GM19099 (cell line): ENCODE measurements around the gene ANAPC5.

Experiments used
- POLR2A ChIP-seq: IDR thresholded peaks from 3 replicates; pipeline ENCODE4 v1.6.1; 2011; ENCODE audit warnings: low read depth; ENCODE audit not compliant: insufficient read length; ENCODE audit errors: extremely low read depth

The ANAPC5 gene

DNA sequence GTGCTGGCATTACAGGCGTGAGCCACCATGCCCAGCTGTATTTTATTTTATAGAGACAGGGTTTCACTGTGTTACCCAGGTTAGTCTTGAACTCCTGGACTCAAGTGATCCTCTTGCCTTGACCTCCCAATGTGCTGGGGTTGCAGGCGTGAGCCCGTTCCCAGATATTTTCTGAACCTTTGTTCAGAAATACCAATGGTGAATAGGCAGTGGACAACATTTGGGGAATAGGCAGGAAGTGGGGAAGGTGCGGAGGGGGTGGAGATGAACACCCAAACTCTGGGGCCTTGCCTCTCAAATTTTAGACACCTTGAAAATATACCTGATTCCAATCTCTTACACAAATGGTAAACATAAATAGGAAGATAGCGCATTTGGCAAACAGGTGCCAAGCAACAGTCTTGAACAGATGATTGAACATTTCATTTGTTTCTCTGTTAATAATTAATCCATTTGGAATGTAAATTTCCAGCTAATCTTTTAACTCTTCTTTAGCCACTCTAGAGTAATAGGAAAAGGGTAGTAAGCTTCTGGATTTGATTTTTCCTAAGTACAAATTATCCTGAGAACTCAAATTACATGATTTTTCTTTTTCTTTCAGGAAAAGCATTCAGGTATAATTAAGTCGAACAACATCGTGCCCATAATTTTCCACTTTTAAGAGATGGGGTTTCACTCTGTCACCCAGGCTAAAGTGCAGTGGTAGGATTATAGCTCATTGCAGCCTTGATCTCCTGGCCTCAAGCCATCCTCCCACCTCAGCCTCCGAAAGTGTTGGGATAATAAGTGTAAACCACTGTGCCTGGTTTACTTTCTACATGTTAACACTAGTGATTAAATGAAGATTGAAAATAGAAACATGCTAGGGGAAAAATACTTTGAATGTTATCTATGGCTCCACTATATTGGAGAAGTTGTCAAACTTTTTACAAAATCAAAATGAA is 24.8 kb upstream of the ANAPC5 start:
- no peak for TF ChIP-seq POLR2A

DNA sequence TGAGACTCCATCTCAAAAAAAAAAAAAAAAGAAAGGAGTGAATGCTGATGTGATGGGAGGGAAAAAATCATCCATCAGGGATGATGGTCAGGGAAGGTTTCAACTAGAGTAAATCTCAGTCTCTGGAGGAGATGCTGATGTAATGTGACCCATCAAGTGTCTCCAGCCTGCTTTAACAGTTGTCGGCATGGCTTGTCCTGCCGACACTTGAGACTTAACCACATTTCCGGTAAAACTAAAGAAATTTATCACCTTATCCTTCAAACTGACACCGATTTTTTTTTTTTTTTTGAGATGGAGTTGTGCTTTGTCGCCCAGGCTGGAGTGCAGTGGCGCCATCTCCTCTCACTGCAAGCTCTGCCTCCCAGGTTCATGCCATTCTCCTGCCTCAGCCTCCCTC is 21.5 kb upstream of the ANAPC5 start:
- TF ChIP-seq POLR2A = no peak

DNA sequence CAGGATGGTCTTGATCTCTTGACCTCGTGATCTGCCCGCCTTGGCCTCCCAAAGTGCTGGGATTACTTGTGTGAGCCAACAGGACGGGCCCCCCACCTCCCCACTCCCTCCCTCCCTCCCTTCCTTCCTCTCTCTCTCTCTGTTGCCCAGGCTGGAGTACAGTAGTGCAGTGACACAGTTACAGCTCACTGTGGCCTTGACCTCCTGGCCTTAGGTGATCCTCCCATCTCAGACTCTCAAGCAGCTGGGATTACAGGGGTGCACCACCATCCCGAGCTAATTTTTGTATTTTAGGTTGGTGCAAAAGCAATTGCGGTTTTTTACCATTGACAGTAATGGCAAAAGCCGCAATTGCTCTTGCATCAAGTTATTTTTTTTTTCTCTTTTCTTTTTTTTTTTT is 19.2 kb upstream of the ANAPC5 start:
- no peak for TF ChIP-seq POLR2A

DNA sequence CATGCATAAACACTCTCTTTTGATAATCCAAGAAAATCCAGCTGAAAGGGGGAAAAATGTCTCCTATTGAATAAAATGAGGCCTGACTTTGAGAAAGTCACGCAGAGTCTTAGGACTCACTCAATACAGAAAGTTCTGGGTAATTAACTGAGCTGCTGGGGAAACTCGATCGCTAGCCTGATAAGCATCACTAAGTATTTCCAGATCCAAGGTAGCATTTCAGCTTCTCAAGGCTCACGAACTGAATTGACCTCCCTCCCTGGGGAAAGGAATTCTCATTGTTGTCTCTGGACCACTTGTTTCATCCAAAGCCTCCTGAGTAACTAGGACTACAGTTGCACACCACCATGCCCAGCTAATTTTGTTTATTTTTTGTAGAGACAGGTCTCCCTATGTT is 13.8 kb upstream of the ANAPC5 start:
- no peak for TF ChIP-seq POLR2A

DNA sequence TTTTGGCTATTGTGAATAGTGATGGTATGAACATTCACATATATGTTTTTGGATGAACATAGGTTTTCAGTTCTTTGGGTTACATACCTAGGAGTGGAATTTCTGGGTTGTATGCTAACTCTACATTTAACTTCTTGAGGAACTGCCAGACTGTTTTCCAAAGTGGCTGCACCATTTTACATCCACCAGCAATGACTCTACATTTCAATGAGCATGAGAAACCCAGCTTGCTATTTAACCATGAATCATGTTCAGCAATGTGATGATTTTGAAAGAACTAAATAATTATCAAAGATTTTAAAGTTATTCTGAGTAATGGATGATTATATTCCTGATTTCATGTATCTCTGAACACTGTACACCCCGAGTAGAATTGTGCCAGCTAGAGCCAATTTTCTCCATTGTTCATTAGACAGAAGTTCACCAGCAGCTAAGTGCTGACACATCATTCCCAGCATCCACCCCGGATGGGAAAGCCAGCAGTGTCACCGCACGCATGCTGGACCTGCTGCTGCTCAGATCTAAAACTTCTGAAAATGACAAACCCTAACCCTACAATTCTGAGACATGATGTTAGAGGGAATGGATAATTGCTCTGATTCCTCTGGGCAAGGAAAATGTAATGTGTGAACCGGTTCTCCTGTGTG is 13.3 kb upstream of the ANAPC5 start:
- no peak for TF ChIP-seq POLR2A

DNA sequence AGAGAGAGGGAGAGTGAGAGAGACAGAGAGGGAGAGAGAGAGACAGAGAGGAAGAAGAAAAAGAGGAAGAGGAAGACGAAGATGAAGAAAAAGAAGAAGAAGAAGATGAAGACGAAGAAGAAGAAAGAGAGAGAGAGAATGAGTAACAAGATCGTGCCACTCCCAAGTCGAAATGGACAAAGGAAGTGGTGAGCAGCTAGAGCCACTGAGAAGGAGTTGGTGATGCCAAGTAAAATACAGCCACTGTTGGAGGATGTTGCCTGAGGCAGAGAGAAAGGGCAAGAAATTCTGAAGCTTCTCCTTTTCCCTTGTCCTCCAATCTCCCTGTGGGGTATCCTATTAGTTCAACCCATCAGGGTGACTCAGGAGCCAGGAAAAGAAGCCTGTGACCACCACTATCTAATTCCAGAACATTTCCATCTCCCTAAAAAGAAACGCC is 12.5 kb upstream of the ANAPC5 start:
- no peak for TF ChIP-seq POLR2A

DNA sequence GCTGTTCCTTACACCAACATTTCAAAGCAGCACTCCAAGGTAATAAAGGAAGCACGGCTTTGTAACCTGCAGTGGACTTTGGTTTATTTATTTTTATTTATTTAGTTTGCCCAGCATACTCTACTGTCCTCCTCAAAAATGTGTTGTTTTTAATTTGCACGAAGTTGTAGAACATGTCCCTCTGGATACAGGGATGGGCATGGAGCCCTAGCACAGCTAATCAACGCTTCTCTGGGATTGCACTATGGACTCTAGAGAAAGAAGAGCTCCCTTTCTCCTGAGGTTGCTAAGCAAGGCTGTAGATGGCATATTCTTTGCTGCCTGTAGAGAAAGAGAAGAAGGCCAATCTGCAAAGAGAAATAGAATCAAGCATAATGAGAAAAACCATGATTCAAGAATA is 5.9 kb upstream of the ANAPC5 start:
- TF ChIP-seq POLR2A = no peak

DNA sequence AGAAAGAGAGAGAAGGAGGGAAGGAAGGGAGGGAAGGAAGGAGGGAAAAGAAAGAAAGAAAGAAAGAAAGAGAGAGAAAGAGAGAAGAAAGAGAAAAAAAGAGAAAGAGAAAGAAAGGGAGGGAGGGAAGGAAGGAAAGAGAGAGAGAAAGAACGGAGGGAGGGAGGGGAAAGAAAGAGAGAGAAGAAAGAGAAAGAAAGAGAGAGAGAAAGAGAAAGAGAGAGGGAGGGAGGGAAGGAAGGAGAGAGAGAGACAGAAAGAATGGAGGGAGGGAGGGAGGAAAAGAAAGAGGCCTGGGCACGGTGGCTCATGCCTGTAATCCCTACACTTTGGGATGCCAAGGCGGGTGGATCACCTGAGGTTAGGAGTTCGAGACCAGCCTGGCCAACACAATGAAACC is 5.1 kb upstream of the ANAPC5 start:
- no peak for TF ChIP-seq POLR2A

DNA sequence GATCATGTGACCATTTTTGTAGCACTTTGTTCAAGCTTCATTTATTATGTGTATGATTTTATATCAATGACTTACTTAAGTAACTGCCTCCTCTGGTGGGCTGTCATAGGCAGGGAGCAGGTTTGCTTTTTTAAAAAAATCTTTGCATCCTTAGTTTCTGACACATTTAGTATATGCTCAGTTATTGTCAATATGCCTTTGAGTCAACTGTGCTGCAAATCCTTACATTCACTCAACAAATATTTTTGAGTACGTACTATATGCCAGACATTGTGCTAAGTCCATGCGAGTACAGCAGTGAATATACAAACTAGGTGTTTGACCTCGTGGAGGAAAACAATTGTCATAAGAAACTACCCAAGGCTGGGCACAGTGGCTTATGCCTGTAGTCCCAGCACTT is 4.4 kb upstream of the ANAPC5 start:
- no peak for TF ChIP-seq POLR2A

DNA sequence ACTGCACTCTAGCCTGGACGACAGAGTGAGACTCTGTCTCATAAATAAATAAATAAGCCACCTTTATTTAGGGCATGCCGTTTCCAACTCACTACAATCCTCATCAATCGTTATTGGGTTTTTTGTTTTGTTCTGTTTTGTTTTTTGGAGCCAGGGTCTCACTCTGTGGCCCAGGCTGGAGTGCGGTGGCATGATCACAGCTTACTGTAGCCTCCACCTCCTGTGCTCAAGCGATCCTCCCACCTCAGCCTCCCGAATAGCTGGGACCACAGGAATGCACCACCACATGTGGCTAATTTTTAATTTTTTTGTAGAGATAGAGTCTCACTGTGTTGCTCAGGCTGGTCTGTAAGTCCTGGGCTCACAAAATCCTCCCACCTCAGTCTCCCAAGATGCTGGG is 3.6 kb upstream of the ANAPC5 start:
- TF ChIP-seq POLR2A = no peak

DNA sequence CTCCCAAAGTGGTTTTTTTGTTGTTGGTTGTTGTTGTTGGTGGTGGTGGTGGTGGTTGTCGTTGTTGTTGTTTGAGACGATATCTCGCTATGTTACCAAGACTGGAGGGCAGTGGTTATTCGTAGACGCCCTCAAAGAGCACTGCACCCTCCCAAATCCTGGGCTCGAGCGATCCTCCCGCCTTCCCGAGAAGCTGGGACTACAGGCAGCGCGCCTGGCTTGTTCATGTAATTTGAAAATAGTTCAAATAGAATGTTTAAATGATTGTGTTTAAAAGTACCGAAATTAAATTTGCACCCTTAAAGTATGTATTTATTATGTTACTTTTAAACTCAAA is 439 bp upstream of the ANAPC5 start:
- TF ChIP-seq POLR2A = no peak

DNA sequence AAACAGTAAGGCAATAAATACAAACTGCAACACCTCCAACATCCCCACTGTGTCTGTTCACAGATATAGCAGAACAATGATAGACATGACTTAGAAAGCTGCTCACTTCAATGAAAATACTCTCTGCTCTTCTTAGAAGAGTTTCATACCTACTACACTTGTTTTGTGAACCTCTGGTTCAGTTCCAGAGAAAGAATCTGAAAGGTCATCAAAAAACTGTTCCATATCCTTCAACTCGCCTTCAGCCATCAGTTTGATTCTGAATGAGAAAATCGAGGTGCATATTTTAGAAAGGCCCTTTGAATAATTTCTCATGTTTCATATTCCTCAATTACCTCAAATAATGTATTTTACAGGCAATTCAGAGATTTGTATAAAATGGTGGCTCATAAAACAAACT is 5.5 kb downstream of the ANAPC5 start:
- no peak for TF ChIP-seq POLR2A

DNA sequence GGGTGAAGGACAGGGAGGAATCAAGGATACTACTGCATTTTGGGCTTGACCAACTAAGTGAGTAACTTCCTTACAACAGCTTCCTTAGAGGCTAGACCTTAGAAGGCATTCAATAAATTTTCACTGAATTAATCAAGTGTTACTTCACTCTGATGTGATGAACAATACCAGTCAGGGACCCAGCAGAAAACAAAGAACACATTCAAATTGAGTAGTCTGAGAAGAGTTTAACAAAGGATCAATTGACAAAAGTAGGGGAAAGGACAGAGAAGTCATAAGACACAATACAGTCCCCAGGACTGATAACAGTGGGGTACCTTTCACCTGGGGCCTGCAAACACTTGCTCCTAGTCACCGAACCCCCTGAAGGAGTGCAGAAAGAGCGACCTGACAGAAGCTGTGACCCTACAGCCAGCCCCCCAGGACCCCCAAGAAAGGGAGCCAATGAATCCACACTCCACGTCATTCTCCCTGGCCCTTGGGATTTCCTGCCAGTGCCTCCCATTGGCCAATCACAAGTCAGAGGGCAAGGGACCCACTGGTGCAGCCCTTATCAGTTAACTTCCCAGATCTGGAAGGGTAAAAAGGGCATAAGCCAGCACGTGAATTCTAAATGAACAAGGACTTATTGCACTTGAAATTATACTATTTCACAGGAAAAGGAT is 6.9 kb downstream of the ANAPC5 start:
- no peak for TF ChIP-seq POLR2A

DNA sequence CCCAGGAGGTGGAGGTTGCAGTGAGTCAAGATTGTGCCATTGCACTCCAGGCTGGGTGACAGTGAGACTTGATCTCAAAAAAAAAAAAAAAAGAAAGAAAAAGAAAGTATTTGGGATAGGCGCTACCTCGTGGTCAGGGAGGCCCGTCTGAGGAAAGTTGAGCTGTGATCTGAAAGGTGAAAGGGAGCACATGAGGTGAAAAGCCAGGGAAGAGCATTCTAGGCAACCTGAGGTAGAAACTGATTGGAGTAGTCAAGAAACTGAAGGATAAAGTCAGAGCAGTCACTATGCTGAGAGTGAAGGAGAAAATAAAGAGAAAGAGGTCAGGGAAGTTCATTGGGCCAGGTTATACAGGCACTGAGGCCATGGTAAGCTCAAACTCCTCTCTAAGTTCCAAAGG is 7.7 kb downstream of the ANAPC5 start:
- no peak for TF ChIP-seq POLR2A

DNA sequence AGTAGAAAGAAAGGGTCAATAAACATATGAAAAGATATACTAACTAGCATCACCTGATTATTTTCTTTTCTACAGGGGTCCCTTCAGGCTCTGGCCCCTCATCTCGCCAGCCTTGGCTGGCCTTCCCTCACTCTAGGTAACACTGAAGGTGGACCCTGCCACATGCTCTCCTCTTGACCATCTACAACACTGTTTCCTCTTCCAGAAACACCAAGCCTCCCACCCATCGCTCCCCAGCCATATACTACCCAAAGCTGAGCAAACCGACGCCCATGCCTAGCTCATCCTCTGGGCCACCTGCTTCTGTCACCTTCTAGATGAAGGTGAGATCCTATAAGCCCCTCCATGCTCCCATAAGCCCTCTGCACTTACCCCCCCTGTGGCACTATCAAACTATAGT is 14.8 kb downstream of the ANAPC5 start:
- TF ChIP-seq POLR2A = no peak

DNA sequence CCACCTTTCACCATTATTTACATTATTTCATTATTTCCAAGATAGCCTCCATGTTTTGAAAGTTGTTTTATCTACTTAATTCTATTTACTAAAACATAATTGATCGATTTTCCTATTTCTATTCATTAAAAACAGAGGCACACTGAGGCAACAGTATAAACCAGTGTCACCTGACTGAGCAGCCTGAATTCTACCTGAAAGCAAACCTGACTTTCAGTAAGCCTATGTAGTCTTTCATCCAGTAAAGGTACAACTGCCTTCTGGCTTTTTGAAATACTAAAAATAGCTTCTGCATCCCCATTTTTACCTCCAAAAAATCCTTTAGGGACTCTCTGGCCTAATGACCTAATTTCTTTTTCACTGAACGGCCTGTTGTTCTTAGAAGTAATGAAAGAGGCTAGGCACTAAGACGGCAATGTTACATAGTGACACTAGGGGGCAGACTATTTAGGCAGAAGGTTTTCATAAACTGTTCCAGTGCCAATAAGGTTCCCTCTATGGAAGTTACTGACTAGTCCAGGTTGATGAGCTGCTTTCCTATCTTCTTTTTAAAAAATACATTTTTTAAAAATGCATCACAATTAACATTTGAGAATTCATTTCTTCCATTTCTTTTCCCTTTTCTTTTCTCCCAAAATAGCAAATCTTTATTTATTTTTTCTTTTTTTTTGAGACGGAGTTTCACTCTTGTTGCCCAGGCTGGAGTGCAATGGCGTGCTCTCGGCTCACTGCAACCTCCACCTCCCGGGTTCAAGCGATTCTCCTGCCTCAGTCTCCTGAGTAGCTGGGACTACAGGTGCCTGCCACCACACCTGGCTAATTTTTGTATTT is 17.5 kb downstream of the ANAPC5 start:
- no peak for TF ChIP-seq POLR2A

DNA sequence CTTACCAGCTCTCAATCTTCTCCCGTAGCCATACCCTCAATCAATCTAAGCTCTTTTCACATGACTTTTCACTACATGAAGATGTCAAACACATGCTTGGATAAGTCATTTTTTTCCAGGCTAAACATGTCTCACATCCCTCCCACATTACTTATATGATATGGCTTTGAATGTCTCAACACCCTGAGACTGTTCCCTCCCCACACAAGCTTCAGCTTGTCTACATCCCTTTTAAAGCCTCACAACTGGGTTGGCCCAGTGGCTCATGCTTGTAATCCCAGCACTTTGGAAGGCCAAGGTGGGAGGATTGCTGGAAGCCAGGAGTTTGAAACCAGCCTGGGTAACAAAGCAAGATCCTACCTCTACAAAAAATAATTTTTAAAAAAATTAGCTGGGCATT is 18.5 kb downstream of the ANAPC5 start:
- no peak for TF ChIP-seq POLR2A
